Stimulated activated CD4-positive, alpha-beta T cell treated with anti-CD3 and anti-CD28 coated beads, TNF-alpha, amount 100 ng/mL, for 24 hours (primary cell): ENCODE results near the gene CNDP1.

Source experiments
- DNase-seq, 3 experiments: peaks; one replicate each; pipeline ENCODE4 v3.0.0-alpha.2; 2020; ENCODE audit warnings: low read depth in 3 of 3

The CNDP1 gene

DNA sequence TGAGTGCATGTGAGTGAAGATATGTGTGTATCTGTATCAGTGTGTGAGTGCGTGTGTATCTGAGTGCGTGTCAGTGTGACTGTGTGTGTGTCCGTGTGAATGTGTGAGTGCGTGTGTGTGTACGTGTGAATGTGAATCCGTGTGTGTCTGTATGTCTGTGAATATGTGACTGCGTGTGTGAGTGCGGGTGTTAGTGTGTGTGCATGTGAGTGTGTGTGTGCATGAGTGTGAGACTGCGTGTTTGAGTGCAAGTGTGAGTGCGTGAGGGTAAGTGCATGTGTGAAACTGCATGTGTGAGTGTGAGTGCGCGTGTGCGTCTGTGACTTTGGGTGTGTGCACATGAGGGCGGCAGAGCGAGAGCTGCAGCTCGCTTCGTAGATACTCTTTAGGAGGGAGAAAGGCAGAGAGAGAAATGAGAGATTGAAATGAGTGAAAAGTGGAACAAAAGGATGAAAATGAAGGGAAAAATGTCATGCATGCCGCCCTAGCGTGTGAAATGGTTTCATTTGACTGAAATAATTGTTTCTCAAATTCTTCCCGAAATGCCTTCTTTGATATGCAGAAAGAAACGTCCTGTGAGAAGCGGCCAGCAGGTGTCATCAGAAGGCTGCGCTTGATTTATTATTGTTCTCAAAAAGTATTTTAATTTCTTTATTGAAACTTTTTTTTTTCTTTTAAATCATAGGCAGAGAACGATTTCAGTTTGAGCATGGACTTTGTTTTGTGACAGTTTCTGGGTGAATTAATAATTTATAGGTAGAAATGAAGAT, 88.9 kb downstream of the CNDP1 start:
- peak in 1 of 3 experiments; percentile 14 for DNase-seq

DNA sequence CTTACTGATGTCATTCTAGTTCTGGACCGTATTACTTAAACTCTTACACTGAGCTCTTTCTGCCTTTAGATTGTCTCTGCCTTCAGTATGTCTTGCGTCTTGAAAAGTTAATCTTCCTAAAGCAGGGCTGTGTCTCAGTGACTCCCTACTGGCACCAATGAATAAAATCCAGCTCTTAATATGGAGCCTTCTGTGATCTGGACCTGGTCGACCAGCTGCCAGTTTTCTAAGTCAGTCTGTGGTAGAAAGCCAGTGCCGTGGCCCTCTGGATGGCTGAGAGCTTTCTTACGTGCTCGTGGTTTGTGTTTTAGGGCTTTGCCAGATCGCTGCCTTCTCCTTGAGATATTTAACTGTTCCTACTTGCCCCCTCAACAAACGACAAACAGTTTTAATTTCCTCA, 90.2 kb downstream of the CNDP1 start:
- DNase-seq = no peak

DNA sequence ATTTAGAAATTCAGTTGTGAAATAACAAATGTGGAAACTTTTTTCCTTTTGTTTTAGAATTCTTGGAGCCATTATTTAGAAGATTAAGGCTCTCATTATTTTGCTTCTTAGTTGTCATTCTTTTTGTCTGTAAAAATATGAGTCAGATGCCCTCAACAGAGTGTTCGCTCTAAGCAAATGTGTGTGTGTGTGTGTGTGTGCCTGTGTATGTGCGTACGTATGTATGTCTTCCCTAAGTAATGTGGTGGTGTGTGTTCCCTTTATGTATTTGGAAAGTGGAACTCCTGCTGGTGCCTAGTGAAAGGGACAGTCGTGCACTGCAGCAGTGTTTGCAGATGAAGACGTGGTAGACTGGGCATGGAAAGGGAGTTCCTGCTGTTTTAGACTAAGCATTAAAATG, 90.9 kb downstream of the CNDP1 start:
- no peak for DNase-seq

DNA sequence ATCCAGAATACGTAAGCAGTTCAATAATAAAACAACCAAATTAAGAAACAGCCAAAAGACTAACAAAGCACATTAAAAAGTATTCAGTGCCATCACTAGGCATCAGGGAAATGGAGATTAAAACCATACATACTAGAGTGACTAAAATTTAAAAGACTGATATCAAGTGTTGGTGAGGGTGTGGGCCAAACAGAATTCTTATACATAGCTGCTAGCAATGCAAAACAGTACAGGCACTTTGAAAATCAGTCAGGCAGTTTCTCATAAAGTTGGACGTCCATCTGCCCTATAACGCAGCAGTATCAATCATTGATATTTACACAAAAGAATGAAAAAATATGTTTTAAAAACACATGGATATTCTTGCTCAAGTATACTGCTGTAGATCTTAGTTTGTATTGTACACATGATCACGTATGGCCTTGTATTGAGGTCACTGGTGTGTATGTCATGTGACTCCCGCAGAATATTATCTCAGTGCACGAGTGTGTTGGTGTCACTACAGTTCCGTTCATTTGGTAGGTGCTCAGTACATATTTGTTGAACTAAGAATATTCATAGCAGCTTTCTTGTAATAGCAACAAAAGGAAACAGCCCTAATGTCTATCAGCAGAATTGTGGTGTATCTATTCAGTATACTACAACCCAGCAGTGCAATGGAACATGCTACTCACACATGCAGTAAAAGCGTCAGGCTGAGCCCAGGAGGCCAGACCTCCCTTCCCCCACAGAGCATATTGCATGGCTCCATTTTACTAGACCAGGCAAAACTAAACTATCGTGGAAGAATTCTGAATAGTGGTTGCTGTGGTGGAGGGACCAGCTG, 92.0 kb downstream of the CNDP1 start:
- DNase-seq = no peak

DNA sequence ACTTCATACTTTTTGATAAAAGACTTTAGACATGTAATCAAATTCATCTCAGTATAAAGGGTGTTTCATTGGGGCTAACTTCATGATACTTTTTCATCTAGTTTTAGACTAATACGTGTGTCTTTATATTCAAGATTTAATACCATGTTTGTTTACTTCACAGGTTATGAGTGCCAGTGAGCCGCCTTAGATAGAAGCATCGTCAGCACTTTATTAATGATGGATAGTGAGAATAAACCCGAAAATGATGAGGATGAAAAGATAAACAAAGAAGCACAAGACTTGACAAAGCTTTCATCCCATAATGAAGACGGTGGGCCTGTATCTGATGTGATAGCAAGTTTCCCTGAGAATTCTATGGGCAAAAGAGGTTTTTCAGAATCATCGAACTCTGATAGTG, 96.5 kb downstream of the CNDP1 start:
- DNase-seq = no peak

DNA sequence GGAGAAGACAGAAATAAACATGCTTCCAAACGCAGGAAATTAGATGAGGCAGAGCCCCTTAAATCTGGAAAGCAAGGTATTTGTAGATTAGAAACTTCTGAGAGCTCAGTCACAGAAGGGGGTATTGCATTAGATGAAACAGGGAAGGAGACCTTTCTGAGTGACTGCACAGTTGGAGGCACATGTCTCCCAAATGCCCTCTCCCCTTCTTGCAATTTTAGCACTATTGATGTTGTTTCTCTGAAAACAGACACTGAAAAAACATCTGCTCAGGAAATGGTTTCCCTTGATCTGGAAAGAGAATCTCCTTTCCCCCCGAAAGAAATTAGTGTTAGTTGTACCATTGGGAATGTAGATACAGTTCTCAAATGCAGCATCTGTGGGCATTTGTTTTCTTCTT, 96.9 kb downstream of the CNDP1 start:
- DNase-seq = no peak

DNA sequence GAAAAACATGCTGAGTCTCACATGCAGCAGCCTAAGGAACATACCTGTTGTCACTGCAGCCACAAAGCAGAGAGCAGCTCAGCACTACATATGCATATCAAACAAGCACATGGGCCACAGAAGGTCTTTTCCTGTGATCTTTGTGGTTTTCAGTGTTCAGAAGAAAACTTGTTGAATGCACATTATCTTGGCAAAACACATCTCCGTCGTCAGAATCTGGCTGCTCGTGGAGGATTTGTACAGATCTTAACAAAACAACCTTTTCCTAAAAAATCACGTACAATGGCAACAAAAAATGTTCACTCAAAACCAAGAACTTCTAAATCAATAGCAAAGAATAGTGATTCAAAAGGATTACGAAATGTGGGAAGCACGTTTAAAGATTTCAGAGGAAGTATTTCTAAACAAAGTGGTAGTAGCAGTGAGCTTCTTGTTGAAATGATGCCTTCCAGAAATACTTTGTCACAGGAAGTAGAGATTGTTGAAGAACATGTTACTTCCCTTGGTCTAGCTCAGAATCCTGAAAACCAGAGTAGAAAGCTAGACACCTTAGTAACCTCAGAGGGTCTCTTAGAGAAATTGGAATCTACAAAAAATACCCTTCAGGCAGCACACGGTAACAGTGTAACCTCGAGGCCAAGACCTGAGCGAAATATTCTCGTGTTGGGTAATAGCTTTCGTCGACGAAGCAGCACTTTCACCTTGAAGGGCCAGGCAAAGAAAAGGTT, 97.5 kb downstream of the CNDP1 start:
- DNase-seq = no peak

DNA sequence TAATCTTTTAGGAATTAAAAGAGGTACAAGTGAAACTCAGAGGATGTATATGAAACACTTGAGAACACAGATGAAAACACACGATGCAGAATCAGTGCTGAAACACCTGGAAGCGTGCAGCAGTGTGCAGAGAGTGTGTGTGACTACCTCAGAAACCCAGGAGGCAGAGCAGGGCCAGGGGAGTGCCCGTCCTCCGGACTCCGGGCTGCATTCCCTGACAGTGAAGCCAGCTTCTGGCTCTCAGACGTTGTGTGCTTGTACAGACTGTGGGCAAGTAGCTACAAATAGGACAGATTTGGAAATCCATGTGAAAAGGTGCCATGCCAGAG, 98.0 kb downstream of the CNDP1 start:
- no peak for DNase-seq

DNA sequence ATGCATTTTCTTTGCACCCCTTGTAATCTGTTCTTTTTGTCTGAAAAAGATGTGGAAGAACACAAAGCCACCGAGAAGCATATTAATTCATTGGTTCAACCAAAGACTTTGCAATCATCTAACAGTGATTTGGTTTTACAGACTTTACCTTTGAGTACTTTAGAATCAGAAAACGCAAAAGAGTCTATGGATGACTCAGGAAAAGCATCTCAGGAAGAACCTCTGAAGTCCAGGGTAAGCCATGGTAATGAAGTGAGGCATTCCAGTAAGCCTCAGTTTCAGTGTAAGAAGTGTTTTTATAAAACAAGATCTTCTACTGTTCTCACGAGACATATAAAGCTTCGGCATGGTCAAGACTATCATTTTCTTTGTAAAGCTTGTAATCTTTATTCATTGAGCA, 98.6 kb downstream of the CNDP1 start:
- no peak for DNase-seq

DNA sequence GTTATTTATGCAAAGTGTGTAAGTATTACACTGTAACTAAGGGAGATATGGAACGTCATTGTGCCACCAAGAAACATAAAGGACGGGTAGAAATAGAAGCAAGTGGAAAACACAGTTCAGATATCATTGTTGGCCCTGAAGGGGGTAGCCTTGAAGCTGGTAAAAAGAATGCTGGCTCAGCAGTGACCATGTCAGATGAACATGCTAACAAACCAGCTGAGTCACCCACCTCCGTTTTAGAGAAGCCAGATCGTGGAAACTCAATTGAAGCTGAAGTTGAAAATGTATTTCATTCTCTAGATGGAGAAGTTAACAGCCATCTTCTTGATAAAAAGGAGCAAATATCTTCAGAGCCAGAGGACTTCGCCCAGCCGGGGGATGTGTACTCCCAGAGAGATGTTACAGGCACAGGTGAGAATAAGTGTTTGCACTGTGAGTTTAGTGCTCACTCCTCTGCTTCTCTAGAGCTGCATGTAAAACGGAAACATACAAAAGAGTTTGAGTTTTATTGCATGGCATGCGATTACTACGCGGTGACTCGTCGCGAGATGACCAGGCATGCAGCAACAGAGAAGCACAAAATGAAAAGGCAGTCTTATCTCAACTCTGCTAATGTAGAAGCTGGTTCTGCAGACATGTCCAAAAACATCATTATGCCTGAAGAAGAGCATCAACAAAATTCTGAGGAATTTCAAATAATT, 99.5 kb downstream of the CNDP1 start:
- DNase-seq = no peak

DNA sequence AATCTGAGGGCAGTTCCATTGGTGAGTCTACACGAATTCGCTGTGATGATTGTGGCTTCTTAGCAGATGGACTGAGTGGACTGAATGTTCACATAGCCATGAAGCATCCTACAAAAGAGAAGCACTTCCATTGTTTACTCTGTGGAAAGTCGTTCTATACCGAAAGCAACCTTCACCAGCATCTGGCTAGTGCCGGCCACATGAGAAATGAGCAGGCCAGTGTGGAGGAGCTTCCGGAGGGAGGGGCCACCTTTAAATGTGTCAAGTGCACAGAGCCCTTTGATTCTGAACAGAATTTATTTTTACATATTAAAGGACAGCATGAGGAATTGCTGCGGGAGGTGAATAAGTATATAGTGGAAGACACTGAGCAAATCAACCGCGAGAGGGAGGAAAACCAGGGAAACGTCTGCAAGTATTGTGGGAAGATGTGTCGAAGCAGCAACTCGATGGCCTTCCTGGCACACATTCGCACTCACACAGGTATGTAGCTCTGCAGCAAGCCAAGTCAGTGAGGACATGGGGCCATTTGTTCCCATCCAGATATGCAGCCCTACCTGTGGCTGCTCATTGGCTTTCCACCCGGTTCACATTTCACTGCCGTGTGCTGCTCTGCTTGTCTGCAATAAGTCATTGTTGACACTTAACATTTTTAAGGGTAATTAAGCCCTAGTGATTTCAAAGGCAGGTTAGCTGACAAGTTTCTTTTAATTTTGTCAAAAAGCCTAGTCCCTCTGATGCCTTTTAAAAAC, 101.1 kb downstream of the CNDP1 start:
- DNase-seq = no peak
